ENCODE measurements around the gene TMEM117.

- no peak for TF ChIP-seq CTCF (IDR thresholded peaks at IDR 0.05; ENCODE audit: low read depth, low read length)
- TF ChIP-seq EZH2phosphoT487 (IDR thresholded peaks at IDR 0.05; ENCODE audit: low read depth) = no peak
These were observed 138.1 kb downstream of the TMEM117 start for GRCh38 chr12:43973993-43974392.
